PC-9 (cell line): Measurements from ENCODE around the gene PSMB5. TPM values are rescaled to one million over a fixed set of nuclear protein-coding genes. Genes with fewer than 3 reads are reported as not detected.

Experiments used
- BruUV-seq: library from RNA; stranded (reverse); fragments of 400-500 nt; replicated peaks from 2 replicates; lab custom pipeline; 2021; lab: Mats Ljungman, UMichigan
- CTCF ChIA-PET: fragments of 300-600 bp; sonication (Branson Sonifier 250); formaldehyde crosslinking; loops from one replicate; lab custom pipeline; 2022; ENCODE audit warnings: antibody characterized with exemption; lab: Charles Lee
- POLR2A ChIA-PET: fragments of 300-600 bp; sonication (Branson Sonifier 250); formaldehyde crosslinking; loops from one replicate; lab custom pipeline; 2022; ENCODE audit warnings: antibody characterized with exemption; ENCODE audit not compliant: unreplicated experiment; lab: Charles Lee
- DNase-seq, 2 experiments: peaks; one replicate each; pipeline versions ENCODE4 v3.0.0 to v3.0.0-alpha.2; 2015 to 2022; ENCODE audit warnings: mixed read lengths in 1 of 2
- H2AFZ ChIP-seq: fragments of 200-600 bp; sonication (generic); 2 replicates; pipeline ENCODE4 v1.8.1; 2017; ENCODE audit warnings: antibody characterized with exemption
- H3F3A ChIP-seq: fragments of 200-600 bp; sonication (generic); 2 replicates; pipeline ENCODE4 v1.8.1; 2017; ENCODE audit warnings: antibody characterized with exemption, mild to moderate bottlenecking, low read depth; ENCODE audit not compliant: insufficient read depth
- H3K27ac ChIP-seq: fragments of 200-600 bp; sonication (generic); 2 replicates; pipeline ENCODE4 v1.6.1; 2016; ENCODE audit warnings: mixed run types
- H3K27me3 ChIP-seq: fragments of 200-600 bp; sonication (generic); 2 replicates; pipeline ENCODE4 v1.6.1; 2016; ENCODE audit warnings: low read depth, mixed run types; ENCODE audit not compliant: insufficient read depth
- H3K36me3 ChIP-seq: fragments of 200-600 bp; sonication (generic); 2 replicates; pipeline ENCODE4 v1.6.1; 2016; ENCODE audit warnings: low read depth, mixed run types
- H3K4me1 ChIP-seq: fragments of 200-600 bp; sonication (generic); replicated peaks from 2 replicates; pipeline ENCODE4 v1.6.1; 2016; ENCODE audit warnings: mixed run types; ENCODE audit not compliant: insufficient read depth
- H3K4me2 ChIP-seq: fragments of 200-600 bp; sonication (generic); 2 replicates; pipeline ENCODE4 v1.6.1; 2017; ENCODE audit warnings: mixed run types
- H3K4me3 ChIP-seq: fragments of 200-600 bp; sonication (generic); 2 replicates; pipeline ENCODE4 v1.6.1; 2016; ENCODE audit warnings: mixed run types
- H3K79me2 ChIP-seq: fragments of 200-600 bp; sonication (generic); 2 replicates; pipeline ENCODE4 v1.6.1; 2017; ENCODE audit warnings: low read depth, mixed run types
- H3K9me2 ChIP-seq: fragments of 200-600 bp; sonication (generic); 2 replicates; pipeline ENCODE4 v1.8.1; 2017; ENCODE audit warnings: mild to moderate bottlenecking; ENCODE audit not compliant: insufficient read depth
- H3K9me3 ChIP-seq: fragments of 200-600 bp; sonication (generic); 2 replicates; pipeline ENCODE4 v1.8.1; 2016; ENCODE audit warnings: low read depth; ENCODE audit not compliant: insufficient read depth
- H4K20me1 ChIP-seq: fragments of 200-600 bp; sonication (generic); 2 replicates; pipeline ENCODE4 v1.8.1; 2017; ENCODE audit not compliant: insufficient read depth
- CTCF ChIP-seq: fragments of 200-600 bp; sonication (generic); conservative IDR thresholded peaks from 2 replicates; pipeline ENCODE4 v1.6.1; 2017; ENCODE audit warnings: mixed run types, antibody characterized with exemption, mild to moderate bottlenecking, moderate library complexity
- EZH2 ChIP-seq: fragments of 200-600 bp; sonication (generic); IDR thresholded peaks from 2 replicates; pipeline ENCODE4 v1.8.0; 2017; ENCODE audit warnings: antibody characterized with exemption, low read depth
- intact Hi-C: fragments of 100-400 bp; cut with micrococcal nuclease; formaldehyde crosslinking; loops from one replicate; pipeline ENCODE4 v1.10.0; 2022; ENCODE audit not compliant: unreplicated experiment
- total RNA-seq: library from RNA; stranded (reverse); gene quantifications from 2 replicates; pipeline ENCODE4 v1.2.3, GENCODE V29; 2021

PSMB5 gene
- total RNA-seq, 1 experiment from 2014 or later, result 122 TPM

DNA sequence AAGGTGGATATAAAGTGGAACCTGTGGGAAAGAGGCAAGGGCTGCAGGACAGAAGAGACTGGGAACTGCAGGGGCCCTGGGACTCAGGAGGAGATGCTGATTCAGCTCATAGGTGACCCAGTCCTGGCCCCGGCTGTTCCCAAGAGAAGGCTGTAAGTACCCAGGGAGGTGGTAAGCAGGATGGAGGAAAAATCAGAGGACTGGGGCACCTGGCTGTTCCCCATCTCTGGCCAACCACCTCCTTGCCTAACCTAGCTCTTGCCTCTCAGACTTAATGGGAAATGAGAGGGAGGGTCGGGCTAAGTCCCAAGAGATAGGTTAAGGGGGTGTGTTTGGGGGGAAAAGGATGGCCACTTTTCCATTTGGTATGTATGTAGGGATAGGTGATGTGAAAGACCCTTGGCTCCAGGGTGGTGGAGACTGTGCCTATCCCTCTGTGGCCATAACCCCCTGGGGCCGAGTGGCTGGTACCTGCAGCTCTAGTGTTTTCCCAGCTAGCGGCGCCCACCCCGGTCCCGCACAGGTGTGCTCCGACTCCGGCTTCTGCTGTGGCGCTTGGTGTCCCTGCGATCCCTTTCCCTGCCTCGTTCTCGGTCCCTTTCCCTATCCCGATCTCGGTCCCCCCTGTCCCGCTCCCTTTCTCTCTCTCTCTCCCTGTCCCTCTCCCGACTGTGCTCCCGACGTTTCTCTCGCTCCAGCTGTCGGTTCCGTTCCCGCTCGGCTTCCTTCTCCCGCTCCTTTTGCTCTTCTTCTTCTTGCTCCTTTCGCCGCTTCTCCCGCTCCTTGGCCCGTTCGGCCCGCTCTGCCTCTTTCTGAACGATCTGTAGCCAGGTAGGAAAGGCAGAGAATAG is 24.2 kb upstream of the PSMB5 start:
- intact Hi-C loops, result loop anchor here (1.0 to 5.0 kb wide), 3 partner anchors 73 to 1142 kb away; partner anchors contain the start of gene PRMT5
- Histone ChIP-seq H3K9me2 (no peaks in the 10 kb centered on the region), H3K4me2 (no peak overlapping the region), H3F3A (peaks cover 59% of the 10 kb centered on the region), H3K36me3 (peaks cover 14% of the 10 kb centered on the region; the same call in 1 of the 2 replicates), H3K27me3 (no peaks in the 10 kb centered on the region), H3K4me1 (peaks cover 33% of the 10 kb centered on the region), H3K79me2 (no peaks in the 10 kb centered on the region), H4K20me1 (0 out of 2 replicates have a peak, but pooled peaks cover 3% of the 10 kb centered on the region), H3K4me3 (no peak overlapping the region), H2AFZ (no peak overlapping the region), H3K27ac (no peak overlapping the region), H3K9me3 (no peaks in the 10 kb centered on the region)
- no peak for TF ChIP-seq CTCF
- no peak for TF ChIP-seq EZH2
- POLR2A ChIA-PET, result interaction anchor here (0.6 to 1.0 kb wide), 2 partner anchors 36 to 102 kb away, joined by 4 read pairs; partner anchors contain the start of genes ACIN1 and HAUS4
- BruUV-seq, result TSS peak; percentile 20
- CTCF ChIA-PET, result interaction anchor here (0.6 to 1.2 kb wide), 7 partner anchors 52 to 188 kb away, joined by 3 to 7 read pairs (median 4); no protein-coding TSS in a partner anchor
- no peak for DNase-seq

DNA sequence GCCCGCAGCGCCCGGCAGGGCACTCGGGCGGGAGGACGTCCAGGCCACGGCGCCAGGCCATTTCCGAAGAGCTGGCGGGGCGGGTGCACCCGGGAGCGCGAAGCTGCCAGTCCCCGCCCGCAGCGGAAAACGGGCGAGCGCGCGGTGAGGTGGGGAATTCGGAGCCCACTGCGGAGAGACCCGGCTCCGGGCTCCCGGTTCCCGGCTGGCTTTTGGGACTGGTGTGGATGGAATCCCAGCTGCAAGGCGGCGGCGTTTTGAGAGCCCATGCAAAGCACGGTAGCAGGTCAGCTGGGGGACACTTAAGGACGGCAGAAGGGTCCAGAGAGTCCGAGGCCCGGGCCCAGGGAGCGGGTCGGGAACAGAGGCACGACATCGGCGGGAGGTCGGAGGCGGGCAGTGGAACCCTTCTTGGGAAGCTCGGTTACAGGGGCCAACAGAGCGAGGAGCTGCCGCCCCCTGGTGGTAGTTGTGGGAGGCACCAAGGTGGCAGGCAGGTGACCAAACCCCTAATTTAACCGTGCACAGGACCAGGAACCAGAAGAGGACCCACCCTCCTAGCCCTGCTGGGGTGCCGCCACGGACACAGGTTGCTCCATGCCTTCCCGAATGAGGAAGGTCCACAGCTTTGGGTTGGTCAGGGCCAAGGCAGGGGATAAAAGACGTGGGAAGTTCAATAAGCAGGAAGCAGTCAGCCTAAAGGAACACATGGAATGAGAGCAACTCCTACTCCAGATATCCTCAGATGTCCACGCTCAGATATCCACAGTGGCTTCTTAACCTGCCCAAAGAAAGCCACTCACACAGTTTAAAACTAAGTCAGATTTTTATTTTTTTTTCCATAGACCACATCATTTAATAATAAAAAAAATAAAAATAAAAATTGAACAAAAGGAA is 23.3 kb upstream of the PSMB5 start:
- peak overlapping the region; percentile 90 for H3K4me2 ChIP-seq
- DNase-seq, result peak; percentile 59 to 86
- H2AFZ ChIP-seq, result peak overlapping the region; percentile 58; the same call in 1 of the 2 replicates
- POLR2A ChIA-PET, result interaction anchor here (0.6 to 1.0 kb wide), 2 partner anchors 37 to 101 kb away, joined by 4 read pairs; partner anchors contain the start of genes ACIN1 and HAUS4
- H3K27me3 ChIP-seq, result no peaks in the 10 kb centered on the region
- BruUV-seq, result TSS peak; percentile 17
- peaks cover 50% of the 10 kb centered on the region for H3F3A ChIP-seq
- no peak overlapping the region for H3K27ac ChIP-seq
- H3K36me3 ChIP-seq, result peaks cover 14% of the 10 kb centered on the region; the same call in 1 of the 2 replicates
- TF ChIP-seq EZH2, result no peak
- peak; percentile 82 for TF ChIP-seq CTCF
- no peaks in the 10 kb centered on the region for H3K79me2 ChIP-seq
- H3K4me1 ChIP-seq, result peaks cover 25% of the 10 kb centered on the region
- peak overlapping the region; percentile 64; the same call in 1 of the 2 replicates for H3K4me3 ChIP-seq
- no peaks in the 10 kb centered on the region for H3K9me3 ChIP-seq
- intact Hi-C loops, result loop anchor here (1.0 to 5.0 kb wide), 4 partner anchors 72 to 1141 kb away; partner anchors contain the start of gene PRMT5
- H4K20me1 ChIP-seq, result 0 out of 2 replicates have a peak, but pooled peaks cover 3% of the 10 kb centered on the region
- no peaks in the 10 kb centered on the region for H3K9me2 ChIP-seq
- CTCF ChIA-PET, result interaction anchor here (0.5 to 1.2 kb wide), 11 partner anchors 11 to 1070 kb away, joined by 3 to 7 read pairs (median 5); partner anchors contain the start of genes AJUBA and HAUS4
